Mammary epithelial cell (primary cell): ENCODE data around the gene MYOM3.

Experiments
- CTCF ChIP-seq, 2 donors: IDR thresholded peaks in 1 of 2; conservative IDR thresholded peaks in 1 of 2; 2 replicates each; pipeline ENCODE4 v1.5.1; 2011 to 2012; ENCODE audit warnings: inconsistent platforms in 2 of 2, low read length in 2 of 2, mild to moderate bottlenecking in 2 of 2, control low read depth in 1 of 2, low read depth in 1 of 2; ENCODE audit not compliant: insufficient read depth in 1 of 2; ENCODE audit errors: extremely low read depth in 1 of 2
- EZH2 ChIP-seq: IDR thresholded peaks from 2 replicates; pipeline ENCODE4 v1.6.1; 2012; ENCODE audit warnings: low read length, inconsistent platforms, borderline replicate concordance

- no peak for TF ChIP-seq EZH2
- no peak for TF ChIP-seq CTCF (conservative IDR thresholded peaks at IDR 0.05 in 1 of 2, IDR thresholded peaks at IDR 0.05 in 1 of 2; ENCODE audit: extremely low read depth in 1 of 2, insufficient read depth in 1 of 2, low read depth in 1 of 2, low read length in 2 of 2)
Measured at GRCh38 chr1:24103408-24103807, 8.5 kb downstream of the MYOM3 start.
